Panc1 (cell line): ENCODE results near the gene ZNF669. TPM values are rescaled to one million over a fixed set of nuclear protein-coding genes. Genes with fewer than 3 reads are reported as not detected.
"Not testable (repeated sequence)": the region's sequence is repeated elsewhere in the genome, so short reads cannot be mapped to it uniquely, and the experiment has no call there.

ENCODE experiments used
- ATAC-seq: fragments of 200-7000 bp; cut with Tn5 transposase; 2 replicates; pipeline ENCODE4 v1.9.1; 2020; ENCODE audit warnings: mild to moderate bottlenecking, moderate library complexity
- BruUV-seq: library from RNA; stranded (reverse); fragments of 400-500 nt; replicated peaks from 2 replicates; lab custom pipeline; 2021; lab: Mats Ljungman, UMichigan
- CTCF ChIA-PET: fragments of 300-600 bp; sonication (Branson Sonifier 250); formaldehyde crosslinking; loops from one replicate; lab custom pipeline; 2022; ENCODE audit warnings: antibody characterized with exemption; lab: Charles Lee
- POLR2A ChIA-PET: fragments of 300-600 bp; sonication (Branson Sonifier 250); formaldehyde crosslinking; loops from one replicate; lab custom pipeline; 2022; ENCODE audit warnings: antibody characterized with exemption; lab: Charles Lee
- DNase-seq: peaks from one replicate; pipeline ENCODE4 v3.0.0-alpha.2; 2010; ENCODE audit warnings: low read depth, low spot score
- H3K27ac ChIP-seq: 2 replicates; pipeline ENCODE4 v1.5.1; 2011; ENCODE audit warnings: mild to moderate bottlenecking, low read length, inconsistent platforms
- H3K27me3 ChIP-seq: fragments of 200-500 bp; sonication (Bioruptor generic); 2 replicates; pipeline ENCODE4 v1.6.0; 2014; ENCODE audit warnings: low read length, inconsistent platforms; ENCODE audit not compliant: control insufficient read depth, insufficient read depth
- H3K36me3 ChIP-seq: fragments of 200-500 bp; sonication (Bioruptor generic); 2 replicates; pipeline ENCODE4 v1.5.1; 2014; ENCODE audit warnings: inconsistent platforms, mild to moderate bottlenecking, low read length, moderate library complexity; ENCODE audit not compliant: control insufficient read depth, insufficient read depth
- H3K4me1 ChIP-seq: 2 replicates; pipeline ENCODE4 v1.5.1; 2011; ENCODE audit warnings: inconsistent platforms, mild to moderate bottlenecking, low read length, moderate library complexity; ENCODE audit not compliant: control insufficient read depth, insufficient read depth
- H3K4me3 ChIP-seq, 2 experiments: 2 replicates each; pipeline ENCODE4 v1.5.1; 2011 to 2012; ENCODE audit warnings: low read depth in 2 of 2, low read length in 2 of 2, mild to moderate bottlenecking in 2 of 2, inconsistent platforms in 1 of 2, moderate library complexity in 1 of 2
- H3K9me3 ChIP-seq: fragments of 200-500 bp; sonication (Bioruptor generic); 2 replicates; pipeline ENCODE4 v1.5.1; 2014; ENCODE audit warnings: low read depth, mild to moderate bottlenecking, inconsistent platforms, low read length, moderate library complexity; ENCODE audit not compliant: control insufficient read depth, insufficient read depth
- POLR2AphosphoS5 ChIP-seq: IDR thresholded peaks from 2 replicates; pipeline ENCODE4 v1.6.1; 2012; ENCODE audit warnings: mild to moderate bottlenecking, low read depth, low read length, moderate library complexity
- SIN3A ChIP-seq: IDR thresholded peaks from 2 replicates; pipeline ENCODE4 v1.6.1; 2012; ENCODE audit warnings: low read depth, mild to moderate bottlenecking, low read length, moderate library complexity, borderline replicate concordance; ENCODE audit not compliant: insufficient read depth
- TCF7L2 ChIP-seq: IDR thresholded peaks from 2 replicates; pipeline ENCODE4 v1.6.1; 2011; ENCODE audit warnings: mild to moderate bottlenecking, low read depth, low read length, inconsistent platforms
- in situ Hi-C: cut with HindIII; loops from 2 replicates; pipeline ENCODE4 v1.10.0; 2016; ENCODE audit warnings: low sequenced_read_pairs, low pct_unique_long_range_greater_than_20kb
- intact Hi-C: fragments of 100-400 bp; cut with micrococcal nuclease; formaldehyde crosslinking; loops from one replicate; pipeline ENCODE4 v1.10.0; 2022; ENCODE audit not compliant: unreplicated experiment
- total RNA-seq: library from RNA; stranded (reverse); gene quantifications from one replicate; pipeline ENCODE4 v1.2.1, GENCODE V29; 2021; ENCODE audit not compliant: unreplicated experiment
- TF ChIP-seq, protein P1 (sequence below): fragments of 450-650 bp; IDR thresholded peaks from 2 replicates; pipeline ENCODE4 v1.5.1; 2017; ENCODE audit warnings: mild to moderate bottlenecking
- TF ChIP-seq, protein P2 (sequence below), 2 experiments: IDR thresholded peaks; 2 replicates each; pipeline ENCODE4 v1.6.1; 2011 to 2012; ENCODE audit warnings: low read depth in 2 of 2, control low read depth in 1 of 2, low read length in 1 of 2, mild to moderate bottlenecking in 1 of 2, moderate library complexity in 1 of 2; ENCODE audit not compliant: insufficient read depth in 1 of 2

ZNF669 gene
- total RNA-seq, 1 experiment from 2014 or later: 13.9 TPM

DNA sequence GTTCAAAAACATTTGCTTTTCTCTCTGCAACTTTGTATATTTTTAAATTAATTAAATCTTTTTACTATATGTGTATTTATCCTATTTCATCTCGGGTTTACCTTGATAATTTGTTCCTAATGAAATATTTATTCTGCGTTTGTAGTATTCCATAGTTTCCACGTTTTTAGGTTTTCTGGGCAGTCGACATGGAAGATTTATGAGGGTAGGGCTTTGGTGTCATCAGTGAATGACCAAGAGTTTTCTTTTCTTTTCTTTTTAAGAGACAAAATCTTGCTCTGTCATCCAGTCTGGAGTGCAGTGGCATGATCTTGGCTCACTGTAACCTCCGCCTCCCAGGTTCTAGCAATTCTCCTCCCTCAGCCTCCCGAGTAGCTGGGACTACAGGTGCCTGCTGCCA is 17.2 kb upstream of the ZNF669 start:
- ChIA-PET CTCF (no interaction called here), POLR2A (no interaction called here)
- Histone ChIP-seq H3K4me3 (no peak overlapping the region), H3K27ac (no peak overlapping the region), H3K9me3 (no peaks in the 10 kb centered on the region), H3K4me1 (no peaks in the 10 kb centered on the region), H3K36me3 (no peaks in the 10 kb centered on the region), H3K27me3 (no peaks in the 10 kb centered on the region)
- ATAC-seq (no peak), DNase-seq (no peak)
- no TSS peak for BruUV-seq
- TF ChIP-seq, protein P1, sequence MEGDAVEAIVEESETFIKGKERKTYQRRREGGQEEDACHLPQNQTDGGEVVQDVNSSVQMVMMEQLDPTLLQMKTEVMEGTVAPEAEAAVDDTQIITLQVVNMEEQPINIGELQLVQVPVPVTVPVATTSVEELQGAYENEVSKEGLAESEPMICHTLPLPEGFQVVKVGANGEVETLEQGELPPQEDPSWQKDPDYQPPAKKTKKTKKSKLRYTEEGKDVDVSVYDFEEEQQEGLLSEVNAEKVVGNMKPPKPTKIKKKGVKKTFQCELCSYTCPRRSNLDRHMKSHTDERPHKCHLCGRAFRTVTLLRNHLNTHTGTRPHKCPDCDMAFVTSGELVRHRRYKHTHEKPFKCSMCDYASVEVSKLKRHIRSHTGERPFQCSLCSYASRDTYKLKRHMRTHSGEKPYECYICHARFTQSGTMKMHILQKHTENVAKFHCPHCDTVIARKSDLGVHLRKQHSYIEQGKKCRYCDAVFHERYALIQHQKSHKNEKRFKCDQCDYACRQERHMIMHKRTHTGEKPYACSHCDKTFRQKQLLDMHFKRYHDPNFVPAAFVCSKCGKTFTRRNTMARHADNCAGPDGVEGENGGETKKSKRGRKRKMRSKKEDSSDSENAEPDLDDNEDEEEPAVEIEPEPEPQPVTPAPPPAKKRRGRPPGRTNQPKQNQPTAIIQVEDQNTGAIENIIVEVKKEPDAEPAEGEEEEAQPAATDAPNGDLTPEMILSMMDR: no peak
- TF ChIP-seq TCF7L2 (no peak), SIN3A (no peak), POLR2AphosphoS5 (no peak)
- TF ChIP-seq, protein P2, sequence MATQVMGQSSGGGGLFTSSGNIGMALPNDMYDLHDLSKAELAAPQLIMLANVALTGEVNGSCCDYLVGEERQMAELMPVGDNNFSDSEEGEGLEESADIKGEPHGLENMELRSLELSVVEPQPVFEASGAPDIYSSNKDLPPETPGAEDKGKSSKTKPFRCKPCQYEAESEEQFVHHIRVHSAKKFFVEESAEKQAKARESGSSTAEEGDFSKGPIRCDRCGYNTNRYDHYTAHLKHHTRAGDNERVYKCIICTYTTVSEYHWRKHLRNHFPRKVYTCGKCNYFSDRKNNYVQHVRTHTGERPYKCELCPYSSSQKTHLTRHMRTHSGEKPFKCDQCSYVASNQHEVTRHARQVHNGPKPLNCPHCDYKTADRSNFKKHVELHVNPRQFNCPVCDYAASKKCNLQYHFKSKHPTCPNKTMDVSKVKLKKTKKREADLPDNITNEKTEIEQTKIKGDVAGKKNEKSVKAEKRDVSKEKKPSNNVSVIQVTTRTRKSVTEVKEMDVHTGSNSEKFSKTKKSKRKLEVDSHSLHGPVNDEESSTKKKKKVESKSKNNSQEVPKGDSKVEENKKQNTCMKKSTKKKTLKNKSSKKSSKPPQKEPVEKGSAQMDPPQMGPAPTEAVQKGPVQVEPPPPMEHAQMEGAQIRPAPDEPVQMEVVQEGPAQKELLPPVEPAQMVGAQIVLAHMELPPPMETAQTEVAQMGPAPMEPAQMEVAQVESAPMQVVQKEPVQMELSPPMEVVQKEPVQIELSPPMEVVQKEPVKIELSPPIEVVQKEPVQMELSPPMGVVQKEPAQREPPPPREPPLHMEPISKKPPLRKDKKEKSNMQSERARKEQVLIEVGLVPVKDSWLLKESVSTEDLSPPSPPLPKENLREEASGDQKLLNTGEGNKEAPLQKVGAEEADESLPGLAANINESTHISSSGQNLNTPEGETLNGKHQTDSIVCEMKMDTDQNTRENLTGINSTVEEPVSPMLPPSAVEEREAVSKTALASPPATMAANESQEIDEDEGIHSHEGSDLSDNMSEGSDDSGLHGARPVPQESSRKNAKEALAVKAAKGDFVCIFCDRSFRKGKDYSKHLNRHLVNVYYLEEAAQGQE (IDR thresholded peaks at IDR 0.05; ENCODE audit: insufficient read depth in 1 of 2, low read depth in 2 of 2, low read length in 1 of 2): no peak
- intact Hi-C loops (no loop called here), in situ Hi-C loops (no loop called here)

DNA sequence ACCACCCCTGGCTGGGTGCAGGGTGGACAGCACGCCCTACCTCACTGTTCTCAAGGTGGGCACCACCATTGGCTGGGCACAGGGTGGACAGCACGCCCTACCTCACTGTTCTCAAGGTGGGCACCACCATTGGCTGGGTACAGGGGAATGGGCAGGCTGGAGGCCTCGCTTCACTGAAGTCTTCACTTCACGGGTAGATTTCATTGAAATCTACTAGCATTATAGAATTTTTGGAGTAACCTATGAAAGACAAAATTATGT is 16.2 kb upstream of the ZNF669 start:
- H3K4me1 ChIP-seq, ATAC-seq, intact Hi-C loops, BruUV-seq, H3K27me3 ChIP-seq, H3K36me3 ChIP-seq, POLR2A ChIA-PET, DNase-seq, CTCF ChIA-PET, H3K9me3 ChIP-seq, H3K27ac ChIP-seq, in situ Hi-C loops, H3K4me3 ChIP-seq: not testable (repeated sequence)

DNA sequence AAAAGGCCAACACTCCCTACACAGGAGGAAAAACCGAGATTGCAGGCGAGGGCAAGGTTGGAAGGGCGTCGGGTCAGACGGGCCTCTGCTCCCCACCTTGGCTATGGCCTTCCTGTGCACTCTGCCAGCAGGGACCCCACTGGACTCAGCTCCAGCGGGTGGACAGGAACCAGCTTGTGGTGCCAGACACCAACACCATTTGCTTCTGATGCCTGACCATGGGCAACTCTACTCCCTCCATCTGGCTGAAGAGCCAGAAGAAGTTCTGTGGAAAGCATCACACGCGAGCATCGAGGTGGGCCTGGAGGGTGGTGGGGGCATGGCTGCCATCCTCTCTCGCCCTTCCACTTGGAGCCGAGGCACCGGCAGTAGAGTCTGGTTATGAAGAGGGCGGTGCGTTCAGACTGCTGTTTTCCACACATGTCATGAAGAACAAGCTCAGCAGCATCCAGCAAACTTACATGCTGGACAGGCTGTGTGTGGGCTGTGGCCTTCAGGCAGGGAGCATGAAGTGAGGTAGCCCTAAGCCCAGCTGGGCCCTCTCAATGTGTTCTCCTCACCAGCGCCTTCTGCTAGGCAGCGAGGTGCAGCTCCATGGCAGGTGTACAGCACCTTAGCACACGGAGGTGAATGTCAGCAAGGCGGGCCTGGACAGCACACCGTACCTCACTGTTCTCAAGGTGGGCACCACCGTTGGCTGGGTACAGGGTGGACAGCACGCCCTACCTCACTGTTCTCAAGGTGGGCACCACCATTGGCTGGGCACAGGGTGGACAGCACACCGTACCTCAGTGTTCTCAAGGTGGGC is 15.6 kb upstream of the ZNF669 start:
- peak; percentile 71 for ATAC-seq
- H3K4me1 ChIP-seq: no peaks in the 10 kb centered on the region
- TF ChIP-seq, protein P2 (IDR thresholded peaks at IDR 0.05; ENCODE audit: insufficient read depth in 1 of 2, low read depth in 2 of 2, low read length in 1 of 2): no peak
- TF ChIP-seq, protein P1: no peak
- TF ChIP-seq POLR2AphosphoS5 (no peak), SIN3A (no peak), TCF7L2 (no peak)
- DNase-seq: no peak
- intact Hi-C loops: no loop called here
- CTCF ChIA-PET: interaction anchor here (0.9 kb wide), 1 partner anchor 14 kb away, joined by 9 read pairs; no protein-coding TSS in a partner anchor
- no peak overlapping the region for H3K27ac ChIP-seq
- in situ Hi-C loops: no loop called here
- POLR2A ChIA-PET: no interaction called here
- H3K9me3 ChIP-seq: no peaks in the 10 kb centered on the region
- H3K27me3 ChIP-seq: no peaks in the 10 kb centered on the region
- BruUV-seq: no TSS peak
- no peaks in the 10 kb centered on the region for H3K36me3 ChIP-seq
- no peak overlapping the region for H3K4me3 ChIP-seq
